Activated naive CD4-positive, alpha-beta T cell (primary cell): ENCODE data around the gene TRAIP.
"Not testable (repeated sequence)": the region's sequence is repeated elsewhere in the genome, so short reads cannot be mapped to it uniquely, and the experiment has no call there.

Source experiments
- DNase-seq, 4 experiments: peaks; one replicate each; lab custom pipeline; 2025; lab: John Stamatoyannopoulos, UW

Gene TRAIP

GRCh38 chr3:49792371-49793150 lies 63.8 kb downstream of the TRAIP start:
- no peak for DNase-seq

DNA sequence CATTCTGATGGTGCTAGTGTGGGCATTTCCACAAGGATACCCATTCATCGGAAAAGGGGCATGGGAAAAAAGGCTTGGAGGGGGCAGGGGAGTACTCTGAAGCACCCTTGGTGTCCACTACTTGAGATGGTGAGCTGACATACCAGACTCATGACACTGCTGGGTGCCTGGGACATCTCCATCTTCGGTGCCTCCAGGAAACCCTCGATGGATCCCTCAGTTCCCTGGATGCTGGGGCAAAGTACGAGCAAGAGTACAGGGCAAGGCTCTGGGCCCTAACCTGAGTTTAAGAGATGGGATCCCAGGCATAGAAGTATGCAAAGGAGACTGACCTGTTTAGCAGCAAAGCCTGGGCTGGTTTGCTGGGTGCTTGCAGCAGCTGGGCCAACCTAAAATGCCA lies 64.8 kb downstream of the TRAIP start:
- no peak for DNase-seq

DNA sequence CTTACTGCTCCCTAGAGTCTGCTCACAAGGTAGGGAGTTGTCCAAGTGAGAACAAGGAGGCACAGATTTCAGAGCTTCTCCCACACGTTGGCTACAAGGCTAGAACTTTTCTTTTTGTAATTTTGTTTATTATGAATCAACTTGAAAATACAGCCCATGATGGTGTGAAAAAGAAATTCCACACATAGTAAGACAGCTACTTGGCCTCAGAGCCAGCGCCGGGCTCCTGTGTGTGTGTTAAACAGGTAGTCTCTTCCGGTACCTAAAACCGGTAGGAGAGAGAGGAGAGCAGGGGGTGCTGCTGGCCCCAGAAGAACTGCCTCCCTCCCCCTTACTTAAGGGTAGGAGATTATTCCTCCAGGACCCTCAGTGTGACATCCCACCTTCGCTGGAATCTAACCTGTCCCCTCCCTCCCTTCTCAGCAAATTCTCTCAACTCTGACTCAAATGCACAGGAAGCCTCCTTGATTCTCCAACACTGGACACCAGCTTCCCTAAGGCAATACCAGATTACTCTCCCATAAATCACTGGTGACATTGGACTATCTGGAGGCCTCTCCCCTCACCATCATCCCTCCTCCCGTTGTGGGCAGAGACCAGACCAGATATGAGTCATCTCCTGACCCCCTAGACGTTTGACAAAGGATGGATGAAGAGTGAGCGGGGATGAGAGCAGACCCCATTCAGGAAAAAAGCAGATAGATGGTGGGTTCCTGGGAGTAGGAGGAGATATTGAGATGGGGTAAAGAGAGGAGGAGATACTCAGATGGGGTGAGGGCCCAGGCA lies 65.5 kb downstream of the TRAIP start:
- DNase-seq = no peak

DNA sequence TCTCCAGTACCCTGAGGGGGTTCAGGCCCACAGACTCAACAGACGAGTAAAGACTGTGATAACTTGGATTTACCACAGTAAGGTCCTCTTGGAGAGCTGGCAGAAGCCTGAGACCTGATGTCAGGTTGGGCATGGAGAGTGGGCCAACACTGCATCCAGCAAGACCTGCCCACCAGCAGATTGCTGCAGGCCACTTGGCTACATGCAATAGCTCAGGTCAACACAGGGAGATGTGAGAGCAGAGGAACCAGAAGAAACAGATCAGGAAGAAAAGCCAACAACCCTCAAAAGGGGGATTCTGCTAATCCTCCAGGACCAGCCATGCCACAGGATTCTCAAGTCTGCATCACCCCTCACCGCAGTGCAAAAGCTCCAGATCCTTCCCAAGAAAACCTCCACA lies 68.3 kb downstream of the TRAIP start:
- no peak for DNase-seq

- no peak for DNase-seq
These were observed 68.8 kb downstream of the TRAIP start for GRCh38 chr3:49787536-49787935.

DNA sequence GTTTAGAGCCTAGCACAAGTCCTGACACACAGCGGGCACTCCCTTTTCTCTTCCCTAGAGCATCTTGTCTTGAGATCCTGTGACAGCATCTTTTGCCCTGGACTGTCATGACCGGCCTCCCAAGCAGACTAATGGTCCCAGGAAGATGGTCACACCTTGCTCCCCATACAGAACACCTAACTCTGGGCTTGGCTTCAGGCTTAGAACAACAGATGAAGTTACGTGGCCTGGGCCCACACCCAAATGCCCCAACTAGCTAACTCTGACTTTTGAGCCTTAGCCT lies 69.2 kb downstream of the TRAIP start:
- no peak for DNase-seq

GRCh38 chr3:49786357-49787181 lies 69.8 kb downstream of the TRAIP start, which contains the start of gene IP6K1:
TSS of gene IP6K1 (minus strand) at chr3:49786542. CDS start at chr3:49748040, 38,502 bp downstream.
- peak; percentile 95 to 99 (median 98) for DNase-seq

DNA sequence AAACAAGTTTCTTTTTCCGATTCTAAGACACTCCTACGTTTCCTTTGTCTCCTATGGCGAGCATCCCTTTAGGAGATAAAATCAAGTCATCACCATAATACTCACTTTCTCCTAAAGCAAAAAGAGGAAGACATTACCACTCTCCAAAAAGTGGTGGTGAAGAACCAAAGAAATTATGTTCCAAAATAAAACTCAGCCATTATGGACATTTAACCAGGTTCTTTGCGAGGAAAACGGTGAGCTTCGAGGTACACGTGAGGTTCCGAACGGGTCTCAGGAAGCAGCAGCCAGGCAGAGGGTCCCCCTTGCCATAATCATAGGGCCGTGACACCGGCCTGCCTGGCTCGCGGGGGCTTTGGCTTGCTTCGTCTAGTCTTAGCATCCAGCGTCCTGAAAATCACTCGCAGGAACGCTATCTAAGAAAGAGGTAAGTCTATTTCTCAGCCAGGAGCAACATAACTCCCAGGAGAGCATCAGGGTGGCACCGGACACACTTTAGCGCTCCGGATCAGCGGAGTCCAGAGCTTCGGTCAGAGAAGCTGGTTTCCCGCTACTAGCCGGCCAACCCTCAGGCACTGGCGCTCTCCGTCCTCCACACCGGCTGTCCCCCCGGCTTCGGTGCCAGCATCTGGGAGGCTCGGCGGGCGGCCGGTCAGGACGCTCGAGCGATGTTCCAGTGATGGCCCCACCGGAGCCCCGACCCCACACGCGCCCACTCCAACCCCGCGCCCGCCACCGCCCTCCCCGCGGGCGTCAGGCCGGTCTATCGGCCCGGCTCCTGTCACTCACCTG lies 70.6 kb downstream of the TRAIP start:
- no peak for DNase-seq

DNA sequence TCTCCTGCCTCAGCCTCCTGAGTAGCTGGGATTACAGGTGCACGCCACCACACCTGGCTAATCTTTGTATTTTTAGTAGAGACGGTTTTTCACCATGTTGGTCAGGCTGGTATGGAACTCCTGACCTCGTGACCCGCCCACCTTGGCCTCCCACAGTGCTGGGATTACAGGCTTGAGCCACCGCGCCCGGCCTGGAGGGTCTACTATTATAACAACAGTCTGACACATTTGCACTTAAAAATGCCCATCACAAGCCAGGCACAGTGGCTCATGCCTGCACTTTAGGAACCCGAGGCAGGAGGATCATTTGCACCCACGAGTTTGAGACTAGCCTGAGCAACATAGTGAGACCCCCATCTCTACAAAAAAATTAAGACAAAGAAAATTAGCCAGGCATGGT lies 74.1 kb downstream of the TRAIP start:
- DNase-seq = not testable (repeated sequence)

DNA sequence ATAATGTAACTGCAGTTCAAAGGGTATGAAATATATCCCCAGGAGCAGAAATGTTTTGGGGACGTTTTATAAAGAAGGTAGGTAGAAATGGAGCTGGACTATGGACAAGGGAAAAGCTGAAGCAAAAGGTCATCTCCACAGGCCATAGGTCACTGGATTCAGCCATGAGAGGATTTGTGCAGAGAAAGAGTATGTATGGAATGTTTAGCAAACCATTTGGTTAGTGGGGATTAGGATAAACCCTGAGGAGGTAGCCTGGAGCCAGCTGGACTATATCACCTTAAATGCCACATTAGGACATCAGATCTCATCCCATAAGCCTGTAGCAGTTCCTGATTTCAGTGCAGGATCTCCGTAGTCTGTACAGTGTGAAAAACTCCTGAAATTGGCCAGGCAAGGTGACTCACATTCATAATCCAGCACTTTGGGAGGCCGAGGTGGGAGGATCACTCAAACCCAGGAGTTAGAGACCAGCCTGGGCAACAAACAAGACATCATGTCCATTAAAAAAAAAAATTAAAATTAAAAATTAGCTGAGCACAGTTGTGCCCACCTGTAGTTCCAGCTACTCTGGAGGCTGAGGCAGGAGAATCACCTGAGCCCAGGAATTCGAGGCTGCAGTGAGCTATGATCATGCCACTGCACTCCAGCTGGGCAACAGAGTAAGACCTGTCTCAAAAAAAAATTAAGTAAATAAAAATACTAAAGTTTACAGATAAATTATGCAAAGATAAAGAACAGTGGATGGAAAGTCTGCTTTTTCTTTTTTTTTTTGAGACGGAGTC lies 74.8 kb downstream of the TRAIP start:
- no peak for DNase-seq

DNA sequence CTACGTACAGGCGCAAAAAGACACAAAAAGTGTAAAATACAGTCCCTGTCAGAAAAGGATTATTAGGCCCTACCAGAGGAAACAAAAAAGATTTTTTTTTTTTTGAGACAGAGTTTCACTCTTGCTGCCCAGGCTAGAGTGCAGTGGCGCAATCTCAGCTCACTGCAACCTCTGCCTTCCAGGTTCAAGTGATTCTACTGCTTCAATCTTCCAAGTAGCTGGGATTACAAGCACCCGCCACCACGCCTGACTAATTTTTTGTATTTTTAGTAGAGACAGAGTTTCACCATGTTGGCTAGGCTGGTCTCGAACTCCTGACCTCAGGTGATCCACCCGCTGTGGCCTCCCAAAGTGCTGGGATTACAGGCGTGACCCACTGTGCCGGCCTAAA lies 75.4 kb downstream of the TRAIP start:
- DNase-seq = not testable (repeated sequence)

DNA sequence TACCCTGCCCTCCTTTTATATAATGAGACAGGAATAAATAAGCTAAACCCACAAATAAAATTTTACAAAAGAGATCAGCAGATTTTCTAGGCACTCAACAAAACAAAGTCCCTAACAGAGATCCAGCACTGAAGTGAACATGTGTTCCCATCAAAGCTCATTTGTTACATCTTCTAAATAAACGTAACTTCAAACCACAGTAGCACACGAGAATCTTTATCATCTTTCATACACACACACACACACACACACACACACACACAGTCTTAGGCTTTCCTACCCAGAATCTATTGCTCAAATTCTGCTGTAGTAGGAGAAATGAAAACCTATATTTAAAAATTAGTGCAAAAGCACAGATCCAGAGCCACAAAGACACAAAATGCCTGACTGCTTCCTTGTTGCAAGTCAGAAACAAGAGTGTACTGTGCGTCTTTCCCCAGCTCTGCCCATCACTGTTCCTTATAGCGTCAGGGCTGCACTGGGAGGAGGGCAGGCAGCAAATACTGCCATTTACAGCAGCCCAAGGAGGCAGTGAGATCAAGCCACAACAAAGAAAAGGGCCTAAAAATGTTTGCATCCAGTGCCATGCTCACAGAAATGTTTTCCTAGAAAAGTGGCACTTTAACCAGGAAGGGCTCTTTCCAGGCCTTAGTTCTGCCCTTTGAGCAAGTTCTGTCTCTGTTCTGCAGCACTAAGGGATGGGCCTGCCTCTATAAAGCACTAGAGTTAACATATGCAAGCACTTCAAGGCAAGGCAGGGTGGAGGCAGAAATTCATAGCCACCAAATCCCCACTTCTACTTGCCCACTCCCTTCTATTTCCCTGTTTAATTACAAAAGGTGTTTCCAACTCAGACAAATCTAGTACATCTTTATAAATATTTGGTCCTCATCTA lies 76.0 kb downstream of the TRAIP start:
- no peak for DNase-seq

GRCh38 chr3:49779358-49780079 lies 76.8 kb downstream of the TRAIP start:
- DNase-seq = no peak
